ENCODE measurements around the gene HSPA12B. TPM values are rescaled to one million over a fixed set of nuclear protein-coding genes. Genes with fewer than 3 reads are reported as not detected.

HSPA12B gene
- total and polyA plus RNA-seq, 2 of the 13 experiments (the other 11 are each of a cell fraction or from before 2014, with no cell fraction given), result 0.01 TPM; not detected in 1

GRCh38 chr20:3777716-3778629, 45.5 kb downstream of the HSPA12B start:
- Histone ChIP-seq H2AFZ (ENCODE audit: low read length) (peak overlapping the region; percentile 24), H3K36me3 (replicated peaks in 1 of 2; ENCODE audit: control insufficient read depth in 1 of 2, insufficient read depth in 2 of 2, low read length in 2 of 2) (no peaks in the 10 kb centered on the region), H3K4me2 (ENCODE audit: low read depth, low read length) (peak overlapping the region; percentile 96), H3K4me3 (replicated peaks in 1 of 3; ENCODE audit: insufficient read depth in 1 of 3, low read depth in 2 of 3, low read length in 3 of 3) (peak overlapping the region; percentile 54 to 79 (median 55)), H3K9me3 (ENCODE audit: low read length) (no peaks in the 10 kb centered on the region), H4K20me1 (ENCODE audit: insufficient read depth, low read length) (no peaks in the 10 kb centered on the region), H3K4me1 (ENCODE audit: insufficient read depth, low read length) (peaks cover 44% of the 10 kb centered on the region), H3K27ac (ENCODE audit: extremely low read length, insufficient read depth, low read length) (no peak overlapping the region), H3K27me3 (ENCODE audit: control insufficient read depth in 1 of 2, insufficient read depth in 2 of 2, low read length in 2 of 2) (peaks cover 2 to 36% of the 10 kb centered on the region in 2 experiments), H3K79me2 (ENCODE audit: insufficient read depth, low read length) (no peaks in the 10 kb centered on the region), H3K9ac (ENCODE audit: insufficient read depth, low read depth, low read length) (peak overlapping the region; percentile 48; the same call in 1 of the 2 replicates)
- intact Hi-C loops (cut with micrococcal nuclease; ENCODE audit: unreplicated experiment), result no loop called here
- CTCF ChIA-PET (ENCODE audit: low intra/inter-chr PET ratio, low total read pairs), result interaction anchor here (1.2 to 1.3 kb wide), 2 partner anchors 9 to 62 kb away, joined by 3 read pairs; no protein-coding TSS in a partner anchor
- peak; percentile 49 for ATAC-seq
- no TSS peak for BruUV-seq (replicated peaks)
- no peak for FAIRE-seq
- WGBS (ENCODE audit: low lambda C conversion rate), result 2% methylated on average over 51 of the region's 70 CpGs
- POLR2A ChIA-PET, result interaction anchor here (1.1 to 3.6 kb wide), 7 partner anchors 9 to 90 kb away, joined by 3 to 48 read pairs (median 4); partner anchors contain the start of genes ADISSP, AP5S1 and CENPB
- in situ Hi-C loops (cut with HindIII; ENCODE audit: extremely low pct_ligation_motif_present, low pct_unique_long_range_greater_than_20kb), result no loop called here
- DNase-seq (ENCODE audit: low spot score), result no peak
- no peak for TF ChIP-seq KMT2B (CRISPR knock-in tag; IDR thresholded peaks at IDR 0.05)
- TF ChIP-seq SNAPC4 (CRISPR knock-in tag; IDR thresholded peaks at IDR 0.05), result 0 out of 2 replicates have a peak, but pooled peaks have one; percentile 41
- no peak for TF ChIP-seq ESRRA (CRISPR knock-in tag; IDR thresholded peaks at IDR 0.05; ENCODE audit: low read depth)
- TF ChIP-seq ARHGAP35 (CRISPR knock-in tag; IDR thresholded peaks at IDR 0.05; ENCODE audit: borderline replicate concordance), result no peak
- no peak for TF ChIP-seq NCOA2 (CRISPR knock-in tag; IDR thresholded peaks at IDR 0.05)
- TF ChIP-seq, protein P1, sequence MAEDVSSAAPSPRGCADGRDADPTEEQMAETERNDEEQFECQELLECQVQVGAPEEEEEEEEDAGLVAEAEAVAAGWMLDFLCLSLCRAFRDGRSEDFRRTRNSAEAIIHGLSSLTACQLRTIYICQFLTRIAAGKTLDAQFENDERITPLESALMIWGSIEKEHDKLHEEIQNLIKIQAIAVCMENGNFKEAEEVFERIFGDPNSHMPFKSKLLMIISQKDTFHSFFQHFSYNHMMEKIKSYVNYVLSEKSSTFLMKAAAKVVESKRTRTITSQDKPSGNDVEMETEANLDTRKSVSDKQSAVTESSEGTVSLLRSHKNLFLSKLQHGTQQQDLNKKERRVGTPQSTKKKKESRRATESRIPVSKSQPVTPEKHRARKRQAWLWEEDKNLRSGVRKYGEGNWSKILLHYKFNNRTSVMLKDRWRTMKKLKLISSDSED (CRISPR knock-in tag; IDR thresholded peaks at IDR 0.05), result 0 out of 2 replicates have a peak, but pooled peaks have one; percentile 13
- TF ChIP-seq ZNF652 (CRISPR knock-in tag; IDR thresholded peaks at IDR 0.05; ENCODE audit: borderline replicate concordance, low read depth), result no peak
- TF ChIP-seq ZNF749 (CRISPR knock-in tag; IDR thresholded peaks at IDR 0.05; ENCODE audit: borderline replicate concordance), result no peak
- no peak for TF ChIP-seq ZNF614 (CRISPR knock-in tag; IDR thresholded peaks at IDR 0.05; ENCODE audit: borderline replicate concordance)

All from HepG2 (cell line).